OCI-LY3 (cell line): ENCODE data around the gene LAMA1.

Experiments
- EZH2phosphoT487 ChIP-seq: fragments of 200-600 bp; shearing (Covaris generic); IDR thresholded peaks from 2 replicates; pipeline ENCODE4 v1.6.1; 2018; ENCODE audit warnings: antibody characterized with exemption, mixed run types, low read depth
- TF ChIP-seq, protein P1 (sequence below): fragments of 200-600, 300-600 bp; sonication (generic); IDR thresholded peaks from 2 replicates; pipeline ENCODE4 v1.5.1; 2014; ENCODE audit warnings: antibody characterized with exemption, low read length, low read depth

DNA sequence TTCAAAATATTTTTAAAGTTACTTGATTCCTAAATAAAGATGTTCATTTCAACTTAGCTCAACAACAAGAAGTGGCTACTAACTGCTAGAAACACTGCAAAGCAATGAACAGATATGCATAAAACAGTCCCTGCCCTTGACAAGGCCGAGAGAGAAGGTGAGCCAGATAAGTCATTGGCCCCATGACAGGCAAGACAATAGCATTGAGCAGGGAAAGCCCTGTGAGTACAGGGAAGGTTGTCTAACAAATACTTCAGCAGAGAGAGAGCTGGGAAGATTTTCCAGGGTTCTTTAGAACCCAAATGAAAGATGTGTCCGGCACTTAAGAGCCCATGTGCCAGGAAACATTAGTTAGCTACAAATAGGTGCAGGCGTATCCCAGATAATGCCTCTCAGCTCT is 4.7 kb downstream of the LAMA1 start:
- TF ChIP-seq, protein P1, sequence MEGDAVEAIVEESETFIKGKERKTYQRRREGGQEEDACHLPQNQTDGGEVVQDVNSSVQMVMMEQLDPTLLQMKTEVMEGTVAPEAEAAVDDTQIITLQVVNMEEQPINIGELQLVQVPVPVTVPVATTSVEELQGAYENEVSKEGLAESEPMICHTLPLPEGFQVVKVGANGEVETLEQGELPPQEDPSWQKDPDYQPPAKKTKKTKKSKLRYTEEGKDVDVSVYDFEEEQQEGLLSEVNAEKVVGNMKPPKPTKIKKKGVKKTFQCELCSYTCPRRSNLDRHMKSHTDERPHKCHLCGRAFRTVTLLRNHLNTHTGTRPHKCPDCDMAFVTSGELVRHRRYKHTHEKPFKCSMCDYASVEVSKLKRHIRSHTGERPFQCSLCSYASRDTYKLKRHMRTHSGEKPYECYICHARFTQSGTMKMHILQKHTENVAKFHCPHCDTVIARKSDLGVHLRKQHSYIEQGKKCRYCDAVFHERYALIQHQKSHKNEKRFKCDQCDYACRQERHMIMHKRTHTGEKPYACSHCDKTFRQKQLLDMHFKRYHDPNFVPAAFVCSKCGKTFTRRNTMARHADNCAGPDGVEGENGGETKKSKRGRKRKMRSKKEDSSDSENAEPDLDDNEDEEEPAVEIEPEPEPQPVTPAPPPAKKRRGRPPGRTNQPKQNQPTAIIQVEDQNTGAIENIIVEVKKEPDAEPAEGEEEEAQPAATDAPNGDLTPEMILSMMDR: no peak
- no peak for TF ChIP-seq EZH2phosphoT487
